ENCODE measurements around the gene GORASP2.

GORASP2 gene

GRCh38 chr2:170973492-170974303 is 44.6 kb downstream of the GORASP2 start (continued):
- TF ChIP-seq GLIS2 (tag by site-specific recombination; IDR thresholded peaks at IDR 0.05) (peak; percentile 74; the same call in 1 of the 2 replicates), ZNF146 (tag by site-specific recombination; IDR thresholded peaks at IDR 0.05) (no peak), ZNF433 (tag by site-specific recombination; IDR thresholded peaks at IDR 0.05; ENCODE audit: low read depth) (no peak), ZNF175 (tag by site-specific recombination; IDR thresholded peaks at IDR 0.05) (no peak), ZNF629 (tag by site-specific recombination; IDR thresholded peaks at IDR 0.05) (0 out of 2 replicates have a peak, but pooled peaks have one; percentile 31), ZNF561 (tag by site-specific recombination; IDR thresholded peaks at IDR 0.05; ENCODE audit: borderline replicate concordance) (0 out of 2 replicates have a peak, but pooled peaks have one; percentile 50), ZNF214 (tag by site-specific recombination; IDR thresholded peaks at IDR 0.05; ENCODE audit: borderline replicate concordance) (no peak), ZNF121 (tag by site-specific recombination; IDR thresholded peaks at IDR 0.05) (no peak), MZF1 (tag by site-specific recombination; IDR thresholded peaks at IDR 0.05; ENCODE audit: borderline replicate concordance) (no peak), ZNF350 (tag by site-specific recombination; IDR thresholded peaks at IDR 0.05) (no peak), ZNF571 (tag by site-specific recombination; IDR thresholded peaks at IDR 0.05) (no peak), KLF9 (tag by site-specific recombination; IDR thresholded peaks at IDR 0.05; ENCODE audit: low read depth) (peak; percentile 30; the same call in 1 of the 2 replicates), ZNF148 (tag by site-specific recombination; IDR thresholded peaks at IDR 0.05; ENCODE audit: borderline replicate concordance) (no peak), ZIC2 (tag by site-specific recombination; IDR thresholded peaks at IDR 0.05) (no peak; the same call in 1 of the 2 replicates), ZNF341 (tag by site-specific recombination; IDR thresholded peaks at IDR 0.05; ENCODE audit: low read depth) (no peak; the same call in 1 of the 2 replicates), ZNF335 (tag by site-specific recombination; conservative IDR thresholded peaks at IDR 0.05) (no peak; the same call in none of the 2 replicates), EGR2 (tag by site-specific recombination; IDR thresholded peaks at IDR 0.05; ENCODE audit: low read depth) (no peak), ZNF248 (tag by site-specific recombination; IDR thresholded peaks at IDR 0.05) (no peak), ZNF501 (tag by site-specific recombination; IDR thresholded peaks at IDR 0.05) (no peak)

- H3K4me1 ChIP-seq (ENCODE audit: control insufficient read depth, insufficient read depth, low read length): no peaks in the 10 kb centered on the region; the same call in 1 of the 2 replicates
- H3K9me3 ChIP-seq (ENCODE audit: control insufficient read depth, insufficient read depth, low read depth, low read length): no peaks in the 10 kb centered on the region
- ChIA-PET POLR2A (no interaction called here), CTCF (interaction anchor here (0.6 to 2.6 kb wide), 12 partner anchors 10 to 1139 kb away, joined by 3 to 18 read pairs (median 3); no protein-coding TSS in a partner anchor)
- H3K36me3 ChIP-seq (ENCODE audit: control insufficient read depth in 2 of 2, insufficient read depth in 1 of 2, low read length in 2 of 2): no peaks in the 10 kb centered on the region
- no peak overlapping the region; the same call in 1 of the 2 replicates for H3K27ac ChIP-seq (ENCODE audit: extremely low read depth, low read depth, low read length)
- H3K4me3 ChIP-seq (ENCODE audit: low read depth, low read length): no peak overlapping the region
- TF ChIP-seq ZFP3 (tag by site-specific recombination; IDR thresholded peaks at IDR 0.05; ENCODE audit: low read depth) (no peak; the same call in 1 of the 2 replicates), ZNF677 (tag by site-specific recombination; IDR thresholded peaks at IDR 0.05) (no peak), GLI4 (tag by site-specific recombination; IDR thresholded peaks at IDR 0.05) (peak; percentile 95), ZXDB (tag by site-specific recombination; IDR thresholded peaks at IDR 0.05) (no peak), ZBTB8A (tag by site-specific recombination; IDR thresholded peaks at IDR 0.05) (no peak), KLF7 (tag by site-specific recombination; IDR thresholded peaks at IDR 0.05; ENCODE audit: borderline replicate concordance) (no peak), ZNF350 (tag by site-specific recombination; IDR thresholded peaks at IDR 0.05) (no peak), ZNF488 (tag by site-specific recombination; IDR thresholded peaks at IDR 0.05) (no peak), ZNF623 (tag by site-specific recombination; IDR thresholded peaks at IDR 0.05) (0 out of 2 replicates have a peak, but pooled peaks have one; percentile 24), ZBTB48 (tag by site-specific recombination; IDR thresholded peaks at IDR 0.05) (no peak), KLF9 (tag by site-specific recombination; IDR thresholded peaks at IDR 0.05; ENCODE audit: low read depth) (no peak), ZNF335 (tag by site-specific recombination; conservative IDR thresholded peaks at IDR 0.05) (0 out of 2 replicates have a peak, but pooled peaks have one; percentile 60), ZNF621 (tag by site-specific recombination; IDR thresholded peaks at IDR 0.05) (no peak), ZSCAN30 (tag by site-specific recombination; IDR thresholded peaks at IDR 0.05) (no peak), ZNF362 (tag by site-specific recombination; IDR thresholded peaks at IDR 0.05) (no peak)
These were observed 45.4 kb downstream of the GORASP2 start for GRCh38 chr2:170974304-170974993.
